GM13976 (cell line): Measurements from ENCODE around the gene SCCPDH.

ENCODE experiments used
- DNase-seq: peaks from one replicate; pipeline ENCODE4 v3.0.0; 2012; ENCODE audit warnings: low spot score
- CTCF ChIP-seq: IDR thresholded peaks from 2 replicates; pipeline ENCODE4 v1.5.1; 2012; ENCODE audit warnings: borderline replicate concordance, mild to moderate bottlenecking; ENCODE audit not compliant: insufficient read depth; ENCODE audit errors: extremely low read depth, missing control alignments, control extremely low read depth
- in situ Hi-C: fragments of 300-500 bp; cut with MboI; formaldehyde crosslinking; loops from one replicate; pipeline ENCODE4 v1.12.0; 2022; ENCODE audit warnings: low sequenced_read_pairs, mixed read lengths, inconsistent platforms; ENCODE audit not compliant: unreplicated experiment

SCCPDH gene

GRCh38 chr1:246750752-246751151 lies 26.5 kb downstream of the SCCPDH start:
- no peak for TF ChIP-seq CTCF
- no peak for DNase-seq
- in situ Hi-C loops: no loop called here

- peak; percentile 66 for DNase-seq
- TF ChIP-seq CTCF: peak; percentile 69
- in situ Hi-C loops: no loop called here
Measured at GRCh38 chr1:246753670-246754535, 29.7 kb downstream of the SCCPDH start.

- no peak for DNase-seq
- no peak for TF ChIP-seq CTCF
- in situ Hi-C loops: no loop called here
Measured at GRCh38 chr1:246755419-246755818, 31.2 kb downstream of the SCCPDH start.

- in situ Hi-C loops: no loop called here
- DNase-seq: no peak
- no peak for TF ChIP-seq CTCF
Measured at GRCh38 chr1:246760422-246761347, 36.5 kb downstream of the SCCPDH start.

- TF ChIP-seq CTCF: no peak
Measured at GRCh38 chr1:246761396-246761795, 37.2 kb downstream of the SCCPDH start.

GRCh38 chr1:246765521-246765920 lies 41.3 kb downstream of the SCCPDH start:
- DNase-seq: no peak
- in situ Hi-C loops: no loop called here
- no peak for TF ChIP-seq CTCF

More at GRCh38 chr1:246761396-246761795, 37.2 kb downstream of the SCCPDH start:
- DNase-seq: no peak
- in situ Hi-C loops: no loop called here
